T-helper 17 cell (primary cell): Measurements from ENCODE around the gene EME2. TPM values are rescaled to one million over a fixed set of nuclear protein-coding genes. Genes with fewer than 3 reads are reported as not detected.

Source experiments
- ATAC-seq: fragments of 150-1000 bp; cut with Tn5 transposase; 2 replicates; pipeline ENCODE4 v1.10.0; 2021; ENCODE audit warnings: mild to moderate bottlenecking, moderate library complexity
- DNase-seq, 3 donors: peaks; one replicate each; pipeline versions ENCODE4 v3.0.0 to v3.0.0-alpha.2; 2020 to 2021
- H3K9me3 ChIP-seq: one replicate; pipeline ENCODE4 v1.7.0; 2013; ENCODE audit warnings: low read length, mild to moderate bottlenecking; ENCODE audit not compliant: control insufficient read depth, poor library complexity, severe bottlenecking
- H3K27ac Mint-ChIP-seq: one replicate; pipeline ENCODE4 v1.8.0; 2022; ENCODE audit warnings: mild to moderate bottlenecking, moderate library complexity, mixed read lengths
- H3K27me3 Mint-ChIP-seq: one replicate; pipeline ENCODE4 v1.8.0; 2022; ENCODE audit warnings: mixed read lengths
- H3K36me3 Mint-ChIP-seq: one replicate; pipeline ENCODE4 v1.8.0; 2022; ENCODE audit warnings: low read depth, mixed read lengths
- H3K4me1 Mint-ChIP-seq: one replicate; pipeline ENCODE4 v1.8.0; 2022; ENCODE audit warnings: mild to moderate bottlenecking, mixed read lengths
- H3K4me3 Mint-ChIP-seq: one replicate; pipeline ENCODE4 v1.8.0; 2022; ENCODE audit warnings: mild to moderate bottlenecking, moderate library complexity, mixed read lengths
- total RNA-seq, 4 donors: library from RNA in 2 of 4; stranded (reverse) in 2 of 4; gene quantifications; one replicate each; pipeline ENCODE4 v1.2.3 and lab custom pipeline; 2022 to 2026

Gene EME2
- total RNA-seq, 2 donors from 2014 or later: 30.6 to 30.8 TPM

- DNase-seq (no peak), ATAC-seq (no peak)
- H3K27me3 Mint-ChIP-seq: no peaks in the 10 kb centered on the region
- H3K9me3 ChIP-seq: no peaks in the 10 kb centered on the region
- H3K4me3 Mint-ChIP-seq: no peak overlapping the region
- H3K4me1 Mint-ChIP-seq: peaks cover 5% of the 10 kb centered on the region
- H3K27ac Mint-ChIP-seq: no peak overlapping the region
- H3K36me3 Mint-ChIP-seq: no peaks in the 10 kb centered on the region
Observed at GRCh38 chr16:1766231-1766630, 6.4 kb upstream of the EME2 start.

GRCh38 chr16:1766701-1767100 is 5.9 kb upstream of the EME2 start:
- no peaks in the 10 kb centered on the region for H3K36me3 Mint-ChIP-seq
- DNase-seq (no peak), ATAC-seq (no peak)
- no peak overlapping the region for H3K27ac Mint-ChIP-seq
- H3K27me3 Mint-ChIP-seq: no peaks in the 10 kb centered on the region
- peaks cover 5% of the 10 kb centered on the region for H3K4me1 Mint-ChIP-seq
- H3K9me3 ChIP-seq: no peaks in the 10 kb centered on the region
- no peak overlapping the region for H3K4me3 Mint-ChIP-seq

- no peaks in the 10 kb centered on the region for H3K9me3 ChIP-seq
- Mint-ChIP-seq H3K27ac (peak overlapping the region; percentile 62), H3K36me3 (no peaks in the 10 kb centered on the region), H3K4me1 (peaks cover 11% of the 10 kb centered on the region), H3K4me3 (no peak overlapping the region), H3K27me3 (no peaks in the 10 kb centered on the region)
- DNase-seq (no peak), ATAC-seq (no peak)
Observed at GRCh38 chr16:1767116-1767994, 5.3 kb upstream of the EME2 start.

- Mint-ChIP-seq H3K4me1 (peaks cover 11% of the 10 kb centered on the region), H3K36me3 (no peaks in the 10 kb centered on the region), H3K4me3 (peak overlapping the region; percentile 28), H3K27ac (peak overlapping the region; percentile 62), H3K27me3 (no peaks in the 10 kb centered on the region)
- ATAC-seq (no peak), DNase-seq (no peak)
- H3K9me3 ChIP-seq: no peaks in the 10 kb centered on the region
Observed at GRCh38 chr16:1768061-1768766, 4.4 kb upstream of the EME2 start.

- DNase-seq: no peak
- no peak overlapping the region for H3K27ac Mint-ChIP-seq
Observed at GRCh38 chr16:1768767-1769401, 3.7 kb upstream of the EME2 start.

GRCh38 chr16:1769402-1770300 is 3.0 kb upstream of the EME2 start:
- Mint-ChIP-seq H3K4me1 (peaks cover 14% of the 10 kb centered on the region), H3K36me3 (no peaks in the 10 kb centered on the region), H3K4me3 (peak overlapping the region; percentile 58), H3K27ac (peak overlapping the region; percentile 79), H3K27me3 (no peaks in the 10 kb centered on the region)
- DNase-seq (no peak), ATAC-seq (no peak)
- no peaks in the 10 kb centered on the region for H3K9me3 ChIP-seq

More at GRCh38 chr16:1768767-1769401, 3.7 kb upstream of the EME2 start:
- no peaks in the 10 kb centered on the region for H3K27me3 Mint-ChIP-seq
- ATAC-seq: no peak
- peaks cover 12% of the 10 kb centered on the region for H3K4me1 Mint-ChIP-seq
- H3K9me3 ChIP-seq: no peaks in the 10 kb centered on the region
- no peak overlapping the region for H3K4me3 Mint-ChIP-seq
- H3K36me3 Mint-ChIP-seq: no peaks in the 10 kb centered on the region

- no peaks in the 10 kb centered on the region for H3K27me3 Mint-ChIP-seq
- DNase-seq (peak; percentile 35 to 60 (median 57)), ATAC-seq (peak; percentile 55)
- no peaks in the 10 kb centered on the region for H3K9me3 ChIP-seq
- peaks cover 18% of the 10 kb centered on the region for H3K4me1 Mint-ChIP-seq
- H3K36me3 Mint-ChIP-seq: no peaks in the 10 kb centered on the region
- peak overlapping the region; percentile 99 for H3K4me3 Mint-ChIP-seq
- peak overlapping the region; percentile 79 for H3K27ac Mint-ChIP-seq
Observed at GRCh38 chr16:1770328-1771187, 2.1 kb upstream of the EME2 start.

- Mint-ChIP-seq H3K4me3 (peak within 1 kb of the TSS; percentile 99), H3K27ac (peak within 1 kb of the TSS; percentile 79), H3K27me3 (no peaks in the 10 kb centered on the region), H3K4me1 (peaks cover 18% of the 10 kb centered on the region), H3K36me3 (no peaks in the 10 kb centered on the region)
- DNase-seq: peak; percentile 63 to 67 (median 65)
- no peaks in the 10 kb centered on the region for H3K9me3 ChIP-seq
- peak; percentile 59 for ATAC-seq
Observed at GRCh38 chr16:1771188-1771863, 1.3 kb upstream of the EME2 start, which contains the start of gene NME3. TSS of gene NME3 (minus strand) at chr16:1771543. CDS start at chr16:1771534, 9 bp downstream.

- no peak for ATAC-seq
Observed at GRCh38 chr16:1771864-1772361, 697 bp upstream of the EME2 start.

GRCh38 chr16:1772908-1773702 is 495 bp downstream of the EME2 start, which contains the start of gene MRPS34:
TSS of gene MRPS34 (minus strand) at chr16:1773134. CDS start at chr16:1773119, 15 bp downstream.
- peak within 1 kb of the TSS; percentile 77 for H3K27ac Mint-ChIP-seq

More at GRCh38 chr16:1771864-1772361, 697 bp upstream of the EME2 start:
- H3K4me1 Mint-ChIP-seq: peaks cover 18% of the 10 kb centered on the region
- H3K36me3 Mint-ChIP-seq: no peaks in the 10 kb centered on the region
- H3K4me3 Mint-ChIP-seq: peak overlapping the region; percentile 99
- H3K9me3 ChIP-seq: no peaks in the 10 kb centered on the region
- no peaks in the 10 kb centered on the region for H3K27me3 Mint-ChIP-seq
- H3K27ac Mint-ChIP-seq: peak overlapping the region; percentile 77
- DNase-seq: no peak

More at GRCh38 chr16:1772908-1773702, 495 bp downstream of the EME2 start, which contains the start of gene MRPS34:
- no peaks in the 10 kb centered on the region for H3K9me3 ChIP-seq
- Mint-ChIP-seq H3K27me3 (no peaks in the 10 kb centered on the region), H3K36me3 (no peaks in the 10 kb centered on the region), H3K4me3 (peak within 1 kb of the TSS; percentile 99), H3K4me1 (peaks cover 18% of the 10 kb centered on the region)
- DNase-seq (peak; percentile 66 to 76 (median 75)), ATAC-seq (peak; percentile 58)
